ENCODE data around the gene MYCN. TPM values are rescaled to one million over a fixed set of nuclear protein-coding genes. Genes with fewer than 3 reads are reported as not detected.

MYCN gene
- total RNA-seq, 6 experiments from 2014 or later: 0.07 to 0.35 (median 0.23) TPM; not detected in 2

DNA sequence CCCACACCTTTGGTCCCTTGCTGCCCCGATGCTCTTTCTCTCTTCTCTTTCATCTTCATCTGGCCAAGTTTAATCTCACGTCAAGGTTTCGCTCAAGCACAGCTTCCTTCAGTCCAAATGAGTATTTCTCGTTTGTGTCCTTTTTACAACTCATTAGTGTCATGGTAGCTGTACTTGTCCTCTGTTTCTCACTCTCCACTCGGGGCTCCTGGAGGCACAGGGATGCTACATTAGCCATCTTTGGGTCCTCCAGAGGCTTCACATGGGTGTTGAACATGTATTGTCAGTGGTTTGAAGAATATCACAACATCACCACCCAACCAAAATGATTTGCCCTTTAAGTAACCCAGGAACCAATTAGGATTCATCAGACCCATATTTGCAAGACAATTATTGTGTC, 30.4 kb downstream of the MYCN start:
- H3K27me3 ChIP-seq: no peaks in the 10 kb centered on the region
- no peaks in the 10 kb centered on the region for H3K9me3 ChIP-seq
- no peak for ATAC-seq
- no peak overlapping the region for H3K27ac ChIP-seq
- intact Hi-C loops (cut with DNase I): no loop called here
- H3K36me3 ChIP-seq: no peaks in the 10 kb centered on the region
- no peak overlapping the region for H3K4me3 ChIP-seq
- 66% methylated on average over 5 of the region's 5 CpGs for WGBS (ENCODE audit: insufficient coverage, low coverage, low lambda C conversion rate, missing lambda C conversion rate)
- no peak for DNase-seq
- TF ChIP-seq, protein P1, sequence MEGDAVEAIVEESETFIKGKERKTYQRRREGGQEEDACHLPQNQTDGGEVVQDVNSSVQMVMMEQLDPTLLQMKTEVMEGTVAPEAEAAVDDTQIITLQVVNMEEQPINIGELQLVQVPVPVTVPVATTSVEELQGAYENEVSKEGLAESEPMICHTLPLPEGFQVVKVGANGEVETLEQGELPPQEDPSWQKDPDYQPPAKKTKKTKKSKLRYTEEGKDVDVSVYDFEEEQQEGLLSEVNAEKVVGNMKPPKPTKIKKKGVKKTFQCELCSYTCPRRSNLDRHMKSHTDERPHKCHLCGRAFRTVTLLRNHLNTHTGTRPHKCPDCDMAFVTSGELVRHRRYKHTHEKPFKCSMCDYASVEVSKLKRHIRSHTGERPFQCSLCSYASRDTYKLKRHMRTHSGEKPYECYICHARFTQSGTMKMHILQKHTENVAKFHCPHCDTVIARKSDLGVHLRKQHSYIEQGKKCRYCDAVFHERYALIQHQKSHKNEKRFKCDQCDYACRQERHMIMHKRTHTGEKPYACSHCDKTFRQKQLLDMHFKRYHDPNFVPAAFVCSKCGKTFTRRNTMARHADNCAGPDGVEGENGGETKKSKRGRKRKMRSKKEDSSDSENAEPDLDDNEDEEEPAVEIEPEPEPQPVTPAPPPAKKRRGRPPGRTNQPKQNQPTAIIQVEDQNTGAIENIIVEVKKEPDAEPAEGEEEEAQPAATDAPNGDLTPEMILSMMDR (IDR thresholded peaks at IDR 0.05): no peak
- TF ChIP-seq POLR2A (IDR thresholded peaks at IDR 0.05): no peak
- no peaks in the 10 kb centered on the region for H3K4me1 ChIP-seq

DNA sequence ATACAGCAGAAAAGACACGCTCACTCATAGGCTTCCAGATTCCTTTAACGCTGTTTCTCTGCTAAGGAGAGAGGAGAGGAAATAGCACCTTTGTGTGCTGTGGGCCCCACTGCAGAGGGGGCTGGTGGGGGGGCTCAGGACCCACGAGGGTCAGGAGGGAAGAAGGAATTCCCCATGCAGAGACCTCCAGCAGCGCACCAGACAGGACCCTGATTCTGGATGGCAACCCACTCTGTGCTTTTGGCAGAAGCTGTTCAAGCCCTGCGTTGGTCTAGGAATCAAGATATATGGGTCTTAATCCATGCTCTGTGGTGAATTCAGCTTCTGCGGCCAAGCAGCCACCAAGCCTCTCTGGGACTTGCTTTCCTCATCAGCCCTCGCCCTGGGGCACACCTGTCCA, 31.0 kb downstream of the MYCN start:
- no peak overlapping the region for H3K4me3 ChIP-seq
- no peak for DNase-seq
- no peak for TF ChIP-seq POLR2A (IDR thresholded peaks at IDR 0.05)
- TF ChIP-seq, protein P1 (IDR thresholded peaks at IDR 0.05): no peak
- no peak overlapping the region for H3K27ac ChIP-seq
- no peaks in the 10 kb centered on the region for H3K36me3 ChIP-seq
- ATAC-seq: no peak
- H3K4me1 ChIP-seq: no peaks in the 10 kb centered on the region
- intact Hi-C loops (cut with DNase I): no loop called here
- no peaks in the 10 kb centered on the region for H3K27me3 ChIP-seq
- no peaks in the 10 kb centered on the region for H3K9me3 ChIP-seq
- 50% methylated on average over 2 of the region's 7 CpGs for WGBS (ENCODE audit: insufficient coverage, low coverage, low lambda C conversion rate, missing lambda C conversion rate)

DNA sequence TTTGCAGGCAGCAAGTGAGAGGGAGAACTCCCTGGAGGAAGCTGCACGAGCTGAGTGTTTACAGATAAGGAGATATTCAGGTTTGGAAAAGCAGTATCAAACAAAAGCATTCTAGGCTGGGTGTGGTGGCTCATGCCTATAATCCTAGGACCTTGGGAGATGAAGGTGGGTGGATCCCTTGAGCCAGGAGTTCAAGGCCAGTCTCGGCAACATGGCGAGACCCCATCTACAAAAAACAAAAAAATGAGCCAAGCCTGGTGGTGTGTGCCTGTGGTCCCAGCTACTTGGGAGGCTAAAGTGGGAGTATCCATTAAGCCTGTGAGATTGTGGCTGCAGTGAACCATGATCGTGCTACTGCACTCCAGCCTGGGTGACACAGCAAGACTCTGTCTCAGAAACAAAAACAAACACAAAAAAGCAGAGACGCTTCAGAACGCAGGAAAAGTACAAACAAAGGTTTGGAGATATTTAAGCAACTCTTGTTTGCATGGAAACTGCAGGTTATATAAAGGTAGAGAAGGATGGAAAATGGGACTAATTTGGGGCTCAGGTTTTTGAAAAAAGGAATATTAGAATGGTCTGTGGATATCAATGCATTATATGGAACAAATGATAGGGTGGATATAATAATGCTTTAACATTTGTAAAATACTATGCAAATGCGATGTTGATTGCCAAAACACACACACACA, 31.6 kb downstream of the MYCN start:
- intact Hi-C loops (cut with DNase I): no loop called here
- Histone ChIP-seq H3K27ac (no peak overlapping the region), H3K4me1 (no peaks in the 10 kb centered on the region), H3K27me3 (no peaks in the 10 kb centered on the region), H3K36me3 (no peaks in the 10 kb centered on the region), H3K9me3 (no peaks in the 10 kb centered on the region), H3K4me3 (no peak overlapping the region)
- no peak for DNase-seq
- WGBS (ENCODE audit: insufficient coverage, low coverage, low lambda C conversion rate, missing lambda C conversion rate): 53% methylated on average over 6 of the region's 7 CpGs
- no peak for ATAC-seq
- TF ChIP-seq, protein P1 (IDR thresholded peaks at IDR 0.05): no peak
- no peak for TF ChIP-seq POLR2A (IDR thresholded peaks at IDR 0.05)

DNA sequence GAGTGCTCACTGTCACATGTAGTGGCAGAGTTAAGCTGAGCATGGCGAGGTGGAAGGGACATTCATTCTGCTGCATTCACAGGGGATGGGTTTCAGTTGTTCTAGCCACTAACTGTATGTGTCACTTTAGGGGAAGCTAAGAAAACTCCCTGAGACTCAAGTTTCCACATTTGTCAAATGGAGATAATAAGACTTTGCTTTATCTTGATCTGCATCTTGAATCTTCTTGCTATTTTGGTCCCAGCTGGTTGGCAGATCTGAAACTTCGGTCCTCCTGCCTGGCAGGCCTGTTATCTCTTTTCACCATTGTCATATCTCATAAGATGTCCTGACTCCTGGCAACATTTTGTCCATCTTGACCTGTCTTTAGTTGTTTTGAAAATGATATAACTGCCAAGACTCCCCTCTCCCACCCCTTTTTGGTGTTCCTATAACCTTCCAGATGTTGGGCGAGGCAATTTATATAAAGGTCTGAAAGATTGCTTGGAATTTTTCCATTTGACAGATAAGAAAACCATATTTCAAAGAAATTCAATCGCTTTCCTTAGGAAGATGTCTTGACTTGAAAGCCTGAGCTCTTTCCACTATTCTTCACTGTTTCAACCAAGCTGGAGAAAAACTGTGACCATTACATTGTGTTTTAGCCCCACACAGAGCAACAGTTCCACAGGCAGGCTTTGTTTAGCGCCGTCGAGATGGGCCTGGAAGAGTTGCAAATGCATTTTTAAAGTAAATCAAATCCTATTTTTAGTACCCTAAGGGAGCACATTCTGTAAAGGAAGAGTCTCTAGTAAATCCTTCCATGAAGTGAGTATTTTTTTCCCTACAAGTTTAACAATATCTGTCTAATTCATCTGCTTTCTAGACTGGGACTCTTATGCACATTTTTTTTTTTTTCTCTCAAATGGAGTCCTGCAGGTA, 33.4 kb downstream of the MYCN start:
- 68% methylated on average over 7 of the region's 7 CpGs for WGBS (ENCODE audit: insufficient coverage, low coverage, low lambda C conversion rate, missing lambda C conversion rate)
- TF ChIP-seq, protein P1 (IDR thresholded peaks at IDR 0.05): no peak
- no peak for TF ChIP-seq POLR2A (IDR thresholded peaks at IDR 0.05)

More for the DNA sequence above, 33.4 kb downstream of the MYCN start:
- Histone ChIP-seq H3K4me3 (no peak overlapping the region), H3K9me3 (no peaks in the 10 kb centered on the region), H3K27me3 (no peaks in the 10 kb centered on the region), H3K36me3 (no peaks in the 10 kb centered on the region), H3K4me1 (no peaks in the 10 kb centered on the region), H3K27ac (no peak overlapping the region)
- intact Hi-C loops (cut with DNase I): no loop called here
- DNase-seq: no peak
- ATAC-seq: no peak
